HepG2 (cell line): ENCODE data around the gene BCAS3. TPM values are rescaled to one million over a fixed set of nuclear protein-coding genes. Genes with fewer than 3 reads are reported as not detected.

Experiments used
- PAWR ChIP-seq: sonication (generic); formaldehyde crosslinking; IDR thresholded peaks from 2 replicates; pipeline ENCODE4 v1.4.0; 2020; ENCODE audit warnings: missing genetic modification reagents, mild to moderate bottlenecking, borderline replicate concordance
- PCBP1 ChIP-seq: fragments of 200-400 bp; formaldehyde crosslinking; IDR thresholded peaks from 2 replicates; pipeline ENCODE4 v1.6.1; 2017; ENCODE audit warnings: mild to moderate bottlenecking, low read depth, low read length, borderline replicate concordance
- SMAD9 ChIP-seq: sonication (generic); formaldehyde crosslinking; IDR thresholded peaks from 2 replicates; pipeline ENCODE4 v1.5.1; 2020; ENCODE audit warnings: mild to moderate bottlenecking, missing genetic modification reagents
- SRY ChIP-seq: sonication (generic); formaldehyde crosslinking; IDR thresholded peaks from 2 replicates; pipeline ENCODE4 v1.8.0; 2022; ENCODE audit warnings: mild to moderate bottlenecking, missing genetic modification reagents
- YEATS2 ChIP-seq: sonication (generic); formaldehyde crosslinking; IDR thresholded peaks from 2 replicates; pipeline ENCODE4 v1.4.0; 2020; ENCODE audit warnings: missing genetic modification reagents, borderline replicate concordance
- ZNF138 ChIP-seq: sonication (generic); formaldehyde crosslinking; IDR thresholded peaks from 2 replicates; pipeline ENCODE4 v1.5.0; 2020; ENCODE audit warnings: mild to moderate bottlenecking, low read depth, missing genetic modification reagents
- ZNF180 ChIP-seq: sonication (generic); formaldehyde crosslinking; IDR thresholded peaks from 2 replicates; pipeline ENCODE4 v1.4.0; 2020; ENCODE audit warnings: low read depth, missing genetic modification reagents, borderline replicate concordance
- ZNF547 ChIP-seq: sonication (generic); formaldehyde crosslinking; IDR thresholded peaks from 2 replicates; pipeline ENCODE4 v1.5.1; 2020; ENCODE audit warnings: mild to moderate bottlenecking, missing genetic modification reagents
- ZSCAN9 ChIP-seq: IDR thresholded peaks from 2 replicates; pipeline ENCODE4 v1.6.1; 2016; ENCODE audit warnings: borderline replicate concordance
- polyA plus RNA-seq, 8 experiments: library from polyadenylated mRNA; depleted of rRNA in 3 of 8; stranded (reverse) in 7 of 8; unstranded in 1 of 8; fragments of >200 nt; fragmentation: Illumina TruSeq in 4 of 8; extraction: Trizol in 4 of 8; gene quantifications; 2 replicates each; pipeline versions ENCODE4 v1.2.1 to v1.2.3, GENCODE V29; 2011 to 2016; ENCODE audit warnings: low read depth in 4 of 8, missing spikeins in 1 of 8, mixed read lengths in 1 of 8; ENCODE audit not compliant: insufficient read depth in 1 of 8
- total RNA-seq, 5 experiments: library from RNA; depleted of rRNA; stranded (reverse); fragments of >200 nt; fragmentation: Illumina TruSeq; extraction: Trizol; gene quantifications; 2 replicates each; pipeline ENCODE4 v1.2.3, GENCODE V29; 2016; ENCODE audit warnings: low read depth in 1 of 5
- TF ChIP-seq, protein P1 (sequence below), 2 experiments: fragments of 450-650 bp in 1 of 2; sonication (generic) in 1 of 2; formaldehyde crosslinking; IDR thresholded peaks; 2 replicates each; pipeline versions ENCODE4 v1.5.0 to v1.8.0; 2020 to 2022; ENCODE audit warnings: mild to moderate bottlenecking in 1 of 2, missing genetic modification reagents in 1 of 2
- TF ChIP-seq, protein P2 (sequence below): sonication (generic); formaldehyde crosslinking; IDR thresholded peaks from 2 replicates; pipeline ENCODE4 v1.8.1; 2023; ENCODE audit warnings: mild to moderate bottlenecking, missing genetic modification reagents
- TF ChIP-seq, protein P3 (sequence below): sonication (generic); formaldehyde crosslinking; IDR thresholded peaks from 2 replicates; pipeline ENCODE4 v1.8.1; 2023; ENCODE audit warnings: missing genetic modification reagents, inconsistent platforms, borderline replicate concordance
- TF ChIP-seq, protein P4 (sequence below): sonication (generic); formaldehyde crosslinking; conservative IDR thresholded peaks from 2 replicates; pipeline ENCODE4 v1.8.0; 2022; ENCODE audit warnings: mild to moderate bottlenecking, moderate library complexity, missing genetic modification reagents
- TF ChIP-seq, protein P5 (sequence below): sonication (generic); formaldehyde crosslinking; IDR thresholded peaks from 2 replicates; pipeline ENCODE4 v1.4.0; 2020; ENCODE audit warnings: missing genetic modification reagents
- TF ChIP-seq, protein P6 (sequence below): IDR thresholded peaks from 2 replicates; pipeline ENCODE4 v1.6.1; 2016; ENCODE audit warnings: missing genetic modification reagents, missing compliant biosample characterization
- TF ChIP-seq, protein P7 (sequence below): IDR thresholded peaks from 2 replicates; pipeline ENCODE4 v1.6.1; 2012; ENCODE audit warnings: inconsistent platforms
- TF ChIP-seq, protein P8 (sequence below): sonication (generic); IDR thresholded peaks from 2 replicates; pipeline ENCODE4 v1.6.1; 2016; ENCODE audit warnings: low read depth, borderline replicate concordance
- TF ChIP-seq, protein P9 (sequence below): sonication (generic); formaldehyde crosslinking; IDR thresholded peaks from 2 replicates; pipeline ENCODE4 v1.4.0; 2020; ENCODE audit warnings: missing genetic modification reagents

BCAS3 gene
- total and polyA plus RNA-seq, 2 of the 13 experiments (the other 11 are each of a cell fraction or from before 2014, with no cell fraction given): 10.7 to 11.2 TPM

DNA sequence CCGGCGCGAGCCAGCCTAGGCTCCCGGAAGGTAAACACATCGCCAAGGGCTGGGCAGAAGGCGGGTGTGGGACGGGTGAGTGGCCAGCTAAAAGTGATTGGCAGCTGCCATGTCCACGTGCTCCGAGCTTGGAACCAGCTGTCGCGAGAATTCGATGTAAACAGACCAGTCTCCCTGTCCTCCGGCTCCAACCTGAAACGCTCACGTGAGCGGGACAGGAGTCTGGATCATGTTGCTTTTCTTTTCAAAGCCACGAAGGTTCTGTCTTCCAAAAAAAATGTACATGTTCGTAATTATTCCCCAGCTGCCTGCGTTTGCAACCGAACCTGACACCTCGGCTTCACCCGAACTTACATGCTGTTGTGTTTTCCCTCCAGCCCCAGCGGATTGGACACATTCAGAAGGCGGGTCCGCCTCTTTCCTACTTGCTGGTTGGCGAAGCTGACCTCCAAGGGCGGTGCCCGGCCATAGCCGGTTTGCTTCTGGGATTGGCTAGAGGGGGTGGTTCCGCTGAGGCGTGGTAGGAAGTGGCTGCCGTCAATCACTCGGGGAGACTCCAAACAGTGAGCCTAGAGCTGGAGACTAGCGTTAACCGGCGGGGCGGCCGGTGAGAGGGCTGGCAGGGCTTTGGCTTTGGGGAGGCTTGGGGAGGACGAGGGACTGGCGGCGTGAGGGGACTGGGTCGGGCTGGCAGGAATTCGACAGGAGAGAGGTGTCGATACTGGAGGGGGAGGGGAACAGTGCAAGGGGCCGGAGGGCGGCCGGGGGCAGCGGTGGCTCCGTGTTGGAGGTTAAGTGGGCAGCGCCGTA is at the start of gene BCAS3 (continued):
- TF ChIP-seq, protein P1, sequence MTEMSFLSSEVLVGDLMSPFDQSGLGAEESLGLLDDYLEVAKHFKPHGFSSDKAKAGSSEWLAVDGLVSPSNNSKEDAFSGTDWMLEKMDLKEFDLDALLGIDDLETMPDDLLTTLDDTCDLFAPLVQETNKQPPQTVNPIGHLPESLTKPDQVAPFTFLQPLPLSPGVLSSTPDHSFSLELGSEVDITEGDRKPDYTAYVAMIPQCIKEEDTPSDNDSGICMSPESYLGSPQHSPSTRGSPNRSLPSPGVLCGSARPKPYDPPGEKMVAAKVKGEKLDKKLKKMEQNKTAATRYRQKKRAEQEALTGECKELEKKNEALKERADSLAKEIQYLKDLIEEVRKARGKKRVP (CRISPR knock-in tag; IDR thresholded peaks at IDR 0.05): no peak; a peak in 1 of 4 replicates
- TF ChIP-seq SMAD9 (CRISPR knock-in tag) (no peak), ZSCAN9 (0 out of 2 replicates have a peak, but pooled peaks have one; percentile 42), SRY (CRISPR knock-in tag) (no peak), PCBP1 (peak; percentile 98), ZNF180 (CRISPR knock-in tag) (no peak), ZNF138 (CRISPR knock-in tag) (peak; percentile 54; the same call in 1 of the 2 replicates), YEATS2 (peak; percentile 93; the same call in 1 of the 2 replicates), ZNF547 (peak; percentile 71), PAWR (peak; percentile 96; the same call in 1 of the 2 replicates)
- TF ChIP-seq, protein P2, sequence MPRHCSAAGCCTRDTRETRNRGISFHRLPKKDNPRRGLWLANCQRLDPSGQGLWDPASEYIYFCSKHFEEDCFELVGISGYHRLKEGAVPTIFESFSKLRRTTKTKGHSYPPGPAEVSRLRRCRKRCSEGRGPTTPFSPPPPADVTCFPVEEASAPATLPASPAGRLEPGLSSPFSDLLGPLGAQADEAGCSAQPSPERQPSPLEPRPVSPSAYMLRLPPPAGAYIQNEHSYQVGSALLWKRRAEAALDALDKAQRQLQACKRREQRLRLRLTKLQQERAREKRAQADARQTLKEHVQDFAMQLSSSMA (CRISPR knock-in tag): peak; percentile 100
- TF ChIP-seq, protein P3, sequence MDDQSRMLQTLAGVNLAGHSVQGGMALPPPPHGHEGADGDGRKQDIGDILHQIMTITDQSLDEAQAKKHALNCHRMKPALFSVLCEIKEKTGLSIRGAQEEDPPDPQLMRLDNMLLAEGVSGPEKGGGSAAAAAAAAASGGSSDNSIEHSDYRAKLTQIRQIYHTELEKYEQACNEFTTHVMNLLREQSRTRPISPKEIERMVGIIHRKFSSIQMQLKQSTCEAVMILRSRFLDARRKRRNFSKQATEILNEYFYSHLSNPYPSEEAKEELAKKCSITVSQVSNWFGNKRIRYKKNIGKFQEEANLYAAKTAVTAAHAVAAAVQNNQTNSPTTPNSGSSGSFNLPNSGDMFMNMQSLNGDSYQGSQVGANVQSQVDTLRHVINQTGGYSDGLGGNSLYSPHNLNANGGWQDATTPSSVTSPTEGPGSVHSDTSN (CRISPR knock-in tag): peak; percentile 92
- TF ChIP-seq, protein P4, sequence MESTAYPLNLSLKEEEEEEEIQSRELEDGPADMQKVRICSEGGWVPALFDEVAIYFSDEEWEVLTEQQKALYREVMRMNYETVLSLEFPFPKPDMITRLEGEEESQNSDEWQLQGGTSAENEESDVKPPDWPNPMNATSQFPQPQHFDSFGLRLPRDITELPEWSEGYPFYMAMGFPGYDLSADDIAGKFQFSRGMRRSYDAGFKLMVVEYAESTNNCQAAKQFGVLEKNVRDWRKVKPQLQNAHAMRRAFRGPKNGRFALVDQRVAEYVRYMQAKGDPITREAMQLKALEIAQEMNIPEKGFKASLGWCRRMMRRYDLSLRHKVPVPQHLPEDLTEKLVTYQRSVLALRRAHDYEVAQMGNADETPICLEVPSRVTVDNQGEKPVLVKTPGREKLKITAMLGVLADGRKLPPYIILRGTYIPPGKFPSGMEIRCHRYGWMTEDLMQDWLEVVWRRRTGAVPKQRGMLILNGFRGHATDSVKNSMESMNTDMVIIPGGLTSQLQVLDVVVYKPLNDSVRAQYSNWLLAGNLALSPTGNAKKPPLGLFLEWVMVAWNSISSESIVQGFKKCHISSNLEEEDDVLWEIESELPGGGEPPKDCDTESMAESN: peak; percentile 64
- TF ChIP-seq, protein P5, sequence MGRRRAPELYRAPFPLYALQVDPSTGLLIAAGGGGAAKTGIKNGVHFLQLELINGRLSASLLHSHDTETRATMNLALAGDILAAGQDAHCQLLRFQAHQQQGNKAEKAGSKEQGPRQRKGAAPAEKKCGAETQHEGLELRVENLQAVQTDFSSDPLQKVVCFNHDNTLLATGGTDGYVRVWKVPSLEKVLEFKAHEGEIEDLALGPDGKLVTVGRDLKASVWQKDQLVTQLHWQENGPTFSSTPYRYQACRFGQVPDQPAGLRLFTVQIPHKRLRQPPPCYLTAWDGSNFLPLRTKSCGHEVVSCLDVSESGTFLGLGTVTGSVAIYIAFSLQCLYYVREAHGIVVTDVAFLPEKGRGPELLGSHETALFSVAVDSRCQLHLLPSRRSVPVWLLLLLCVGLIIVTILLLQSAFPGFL: no peak
- TF ChIP-seq, protein P6, sequence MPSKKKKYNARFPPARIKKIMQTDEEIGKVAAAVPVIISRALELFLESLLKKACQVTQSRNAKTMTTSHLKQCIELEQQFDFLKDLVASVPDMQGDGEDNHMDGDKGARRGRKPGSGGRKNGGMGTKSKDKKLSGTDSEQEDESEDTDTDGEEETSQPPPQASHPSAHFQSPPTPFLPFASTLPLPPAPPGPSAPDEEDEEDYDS: peak; percentile 86
- TF ChIP-seq, protein P7, sequence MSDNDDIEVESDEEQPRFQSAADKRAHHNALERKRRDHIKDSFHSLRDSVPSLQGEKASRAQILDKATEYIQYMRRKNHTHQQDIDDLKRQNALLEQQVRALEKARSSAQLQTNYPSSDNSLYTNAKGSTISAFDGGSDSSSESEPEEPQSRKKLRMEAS: peak; percentile 99
- TF ChIP-seq, protein P8, sequence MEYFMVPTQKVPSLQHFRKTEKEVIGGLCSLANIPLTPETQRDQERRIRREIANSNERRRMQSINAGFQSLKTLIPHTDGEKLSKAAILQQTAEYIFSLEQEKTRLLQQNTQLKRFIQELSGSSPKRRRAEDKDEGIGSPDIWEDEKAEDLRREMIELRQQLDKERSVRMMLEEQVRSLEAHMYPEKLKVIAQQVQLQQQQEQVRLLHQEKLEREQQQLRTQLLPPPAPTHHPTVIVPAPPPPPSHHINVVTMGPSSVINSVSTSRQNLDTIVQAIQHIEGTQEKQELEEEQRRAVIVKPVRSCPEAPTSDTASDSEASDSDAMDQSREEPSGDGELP: peak; percentile 86
- TF ChIP-seq, protein P9, sequence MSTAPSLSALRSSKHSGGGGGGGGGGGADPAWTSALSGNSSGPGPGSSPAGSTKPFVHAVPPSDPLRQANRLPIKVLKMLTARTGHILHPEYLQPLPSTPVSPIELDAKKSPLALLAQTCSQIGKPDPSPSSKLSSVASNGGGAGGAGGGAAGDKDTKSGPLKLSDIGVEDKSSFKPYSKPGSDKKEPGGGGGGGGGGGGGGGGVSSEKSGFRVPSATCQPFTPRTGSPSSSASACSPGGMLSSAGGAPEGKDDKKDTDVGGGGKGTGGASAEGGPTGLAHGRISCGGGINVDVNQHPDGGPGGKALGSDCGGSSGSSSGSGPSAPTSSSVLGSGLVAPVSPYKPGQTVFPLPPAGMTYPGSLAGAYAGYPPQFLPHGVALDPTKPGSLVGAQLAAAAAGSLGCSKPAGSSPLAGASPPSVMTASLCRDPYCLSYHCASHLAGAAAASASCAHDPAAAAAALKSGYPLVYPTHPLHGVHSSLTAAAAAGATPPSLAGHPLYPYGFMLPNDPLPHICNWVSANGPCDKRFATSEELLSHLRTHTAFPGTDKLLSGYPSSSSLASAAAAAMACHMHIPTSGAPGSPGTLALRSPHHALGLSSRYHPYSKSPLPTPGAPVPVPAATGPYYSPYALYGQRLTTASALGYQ (CRISPR knock-in tag): no peak; the same call in 1 of the 2 replicates
